Glutamatergic neuron (in vitro differentiated cells): ENCODE results near the gene MYO1H. TPM values are rescaled to one million over a fixed set of nuclear protein-coding genes. Genes with fewer than 3 reads are reported as not detected.
"Not testable (repeated sequence)": the region's sequence is repeated elsewhere in the genome, so short reads cannot be mapped to it uniquely, and the experiment has no call there.

Experiments used
- DNase-seq: peaks from one replicate; pipeline ENCODE4 v3.0.0; 2022
- H3K27ac Mint-ChIP-seq: one replicate; pipeline ENCODE4 v1.8.0; 2020; ENCODE audit warnings: mild to moderate bottlenecking, mixed read lengths, inconsistent platforms; ENCODE audit not compliant: unreplicated experiment
- H3K27me3 Mint-ChIP-seq: one replicate; pipeline ENCODE4 v1.8.0; 2020; ENCODE audit warnings: mild to moderate bottlenecking, moderate library complexity, mixed read lengths, inconsistent platforms; ENCODE audit not compliant: unreplicated experiment
- H3K36me3 Mint-ChIP-seq: one replicate; pipeline ENCODE4 v1.8.0; 2020; ENCODE audit warnings: mild to moderate bottlenecking, mixed read lengths, inconsistent platforms; ENCODE audit not compliant: unreplicated experiment
- H3K4me1 Mint-ChIP-seq: one replicate; pipeline ENCODE4 v1.8.0; 2020; ENCODE audit warnings: mild to moderate bottlenecking, low read depth, mixed read lengths, inconsistent platforms; ENCODE audit not compliant: unreplicated experiment
- H3K4me3 Mint-ChIP-seq: one replicate; pipeline ENCODE4 v1.8.0; 2020; ENCODE audit warnings: mild to moderate bottlenecking, mixed read lengths, inconsistent platforms; ENCODE audit not compliant: unreplicated experiment
- H3K9me3 Mint-ChIP-seq: one replicate; pipeline ENCODE4 v1.8.0; 2020; ENCODE audit warnings: mild to moderate bottlenecking, moderate library complexity, mixed read lengths, inconsistent platforms; ENCODE audit not compliant: unreplicated experiment
- total RNA-seq: library from RNA; stranded (reverse); fragmentation: NEBNext Ultra II Directional; extraction: Animal tissue kit (Norgen Biotek cat#: 25700); gene quantifications from one replicate; pipeline ENCODE4 v1.2.1, GENCODE V29; 2021; ENCODE audit not compliant: unreplicated experiment
- TF ChIP-seq, protein P1 (sequence below): fragments of 200-600 bp; sonication (generic); IDR thresholded peaks from one replicate; pipeline ENCODE4 v1.5.0; 2021; ENCODE audit not compliant: partially characterized antibody, unreplicated experiment

MYO1H gene
- total RNA-seq, 1 donor from 2014 or later: 0.27 TPM

DNA sequence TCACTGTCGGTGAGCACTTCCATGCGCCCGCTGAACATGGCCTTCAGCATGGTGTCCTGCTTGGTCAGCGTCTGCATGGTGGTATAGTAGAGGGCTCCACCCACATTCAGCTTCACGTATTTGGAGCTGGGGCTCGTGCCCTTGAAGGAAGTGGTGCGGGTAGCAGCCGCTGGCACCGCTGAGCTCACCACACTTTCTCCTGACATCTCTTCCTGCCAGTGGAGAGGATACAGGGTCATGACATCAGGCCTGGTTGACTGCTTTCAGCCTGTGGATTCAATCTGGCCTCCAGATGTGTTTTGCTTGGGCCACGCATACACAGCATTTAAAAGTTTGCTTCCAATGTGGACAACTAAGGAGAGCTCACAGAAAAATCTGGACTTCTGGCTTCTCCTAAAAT, 121.8 kb downstream of the MYO1H start:
- TF ChIP-seq, protein P1, sequence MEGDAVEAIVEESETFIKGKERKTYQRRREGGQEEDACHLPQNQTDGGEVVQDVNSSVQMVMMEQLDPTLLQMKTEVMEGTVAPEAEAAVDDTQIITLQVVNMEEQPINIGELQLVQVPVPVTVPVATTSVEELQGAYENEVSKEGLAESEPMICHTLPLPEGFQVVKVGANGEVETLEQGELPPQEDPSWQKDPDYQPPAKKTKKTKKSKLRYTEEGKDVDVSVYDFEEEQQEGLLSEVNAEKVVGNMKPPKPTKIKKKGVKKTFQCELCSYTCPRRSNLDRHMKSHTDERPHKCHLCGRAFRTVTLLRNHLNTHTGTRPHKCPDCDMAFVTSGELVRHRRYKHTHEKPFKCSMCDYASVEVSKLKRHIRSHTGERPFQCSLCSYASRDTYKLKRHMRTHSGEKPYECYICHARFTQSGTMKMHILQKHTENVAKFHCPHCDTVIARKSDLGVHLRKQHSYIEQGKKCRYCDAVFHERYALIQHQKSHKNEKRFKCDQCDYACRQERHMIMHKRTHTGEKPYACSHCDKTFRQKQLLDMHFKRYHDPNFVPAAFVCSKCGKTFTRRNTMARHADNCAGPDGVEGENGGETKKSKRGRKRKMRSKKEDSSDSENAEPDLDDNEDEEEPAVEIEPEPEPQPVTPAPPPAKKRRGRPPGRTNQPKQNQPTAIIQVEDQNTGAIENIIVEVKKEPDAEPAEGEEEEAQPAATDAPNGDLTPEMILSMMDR: no peak
- H3K4me1 Mint-ChIP-seq: peaks cover 14% of the 10 kb centered on the region
- H3K27me3 Mint-ChIP-seq: peaks cover 2% of the 10 kb centered on the region

DNA sequence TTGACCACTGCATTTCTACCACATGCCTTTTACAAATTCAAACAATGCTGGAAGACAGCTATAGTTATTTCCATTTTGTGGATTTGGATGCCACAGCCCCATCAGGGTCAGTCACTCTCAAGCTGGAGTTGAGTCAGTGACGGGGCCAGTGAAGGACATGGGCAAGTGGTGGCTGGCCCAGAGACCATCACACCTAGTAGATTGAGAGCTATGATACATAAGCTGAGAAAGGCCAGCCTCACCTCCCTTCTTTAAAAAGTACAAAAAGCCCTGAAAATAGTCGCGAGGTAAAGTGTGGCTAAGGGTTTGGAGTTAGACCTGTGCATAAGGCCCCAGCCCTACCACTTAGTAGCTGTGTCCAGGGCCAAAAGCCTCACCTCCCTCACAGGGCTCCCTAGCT, 125.3 kb downstream of the MYO1H start:
- Mint-ChIP-seq H3K36me3 (no peaks in the 10 kb centered on the region), H3K27ac (no peak overlapping the region), H3K4me3 (no peak overlapping the region), H3K4me1 (peaks cover 6% of the 10 kb centered on the region), H3K9me3 (no peaks in the 10 kb centered on the region), H3K27me3 (no peaks in the 10 kb centered on the region)
- DNase-seq: no peak
- TF ChIP-seq, protein P1: no peak

More for the DNA sequence above, 121.8 kb downstream of the MYO1H start:
- DNase-seq: no peak
- H3K9me3 Mint-ChIP-seq: peaks cover 2% of the 10 kb centered on the region
- no peak overlapping the region for H3K27ac Mint-ChIP-seq
- no peak overlapping the region for H3K4me3 Mint-ChIP-seq
- no peaks in the 10 kb centered on the region for H3K36me3 Mint-ChIP-seq

GRCh38 chr12:109473526-109474270, 126.0 kb downstream of the MYO1H start:
- H3K27ac Mint-ChIP-seq, H3K9me3 Mint-ChIP-seq, H3K36me3 Mint-ChIP-seq, H3K4me1 Mint-ChIP-seq, H3K27me3 Mint-ChIP-seq, DNase-seq, H3K4me3 Mint-ChIP-seq: not testable (repeated sequence)

DNA sequence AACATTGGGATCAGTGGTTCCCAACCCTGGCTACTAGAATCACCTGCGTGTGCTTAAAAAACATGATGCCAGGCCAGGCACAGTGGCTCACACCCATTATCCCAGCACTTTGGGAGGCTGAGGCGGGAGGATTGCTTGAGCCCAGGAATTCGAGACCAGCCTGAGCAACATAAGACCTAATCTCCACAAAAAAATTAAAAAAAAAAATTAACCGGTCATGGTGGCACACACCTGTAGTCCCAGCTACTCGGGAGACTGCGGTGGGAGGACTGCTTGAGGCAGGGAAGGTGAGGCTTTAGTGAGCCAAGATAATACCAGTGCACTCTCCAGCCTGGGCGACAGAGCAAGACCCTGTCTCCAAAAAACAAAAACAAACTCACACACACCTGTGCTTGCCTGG, 127.4 kb downstream of the MYO1H start:
- no peaks in the 10 kb centered on the region for H3K27me3 Mint-ChIP-seq
- H3K4me1 Mint-ChIP-seq: peaks cover 6% of the 10 kb centered on the region
- no peaks in the 10 kb centered on the region for H3K9me3 Mint-ChIP-seq
- H3K27ac Mint-ChIP-seq: no peak overlapping the region
- H3K4me3 Mint-ChIP-seq: peak overlapping the region; percentile 38
- H3K36me3 Mint-ChIP-seq: no peaks in the 10 kb centered on the region
- no peak for DNase-seq
- TF ChIP-seq, protein P1: no peak

DNA sequence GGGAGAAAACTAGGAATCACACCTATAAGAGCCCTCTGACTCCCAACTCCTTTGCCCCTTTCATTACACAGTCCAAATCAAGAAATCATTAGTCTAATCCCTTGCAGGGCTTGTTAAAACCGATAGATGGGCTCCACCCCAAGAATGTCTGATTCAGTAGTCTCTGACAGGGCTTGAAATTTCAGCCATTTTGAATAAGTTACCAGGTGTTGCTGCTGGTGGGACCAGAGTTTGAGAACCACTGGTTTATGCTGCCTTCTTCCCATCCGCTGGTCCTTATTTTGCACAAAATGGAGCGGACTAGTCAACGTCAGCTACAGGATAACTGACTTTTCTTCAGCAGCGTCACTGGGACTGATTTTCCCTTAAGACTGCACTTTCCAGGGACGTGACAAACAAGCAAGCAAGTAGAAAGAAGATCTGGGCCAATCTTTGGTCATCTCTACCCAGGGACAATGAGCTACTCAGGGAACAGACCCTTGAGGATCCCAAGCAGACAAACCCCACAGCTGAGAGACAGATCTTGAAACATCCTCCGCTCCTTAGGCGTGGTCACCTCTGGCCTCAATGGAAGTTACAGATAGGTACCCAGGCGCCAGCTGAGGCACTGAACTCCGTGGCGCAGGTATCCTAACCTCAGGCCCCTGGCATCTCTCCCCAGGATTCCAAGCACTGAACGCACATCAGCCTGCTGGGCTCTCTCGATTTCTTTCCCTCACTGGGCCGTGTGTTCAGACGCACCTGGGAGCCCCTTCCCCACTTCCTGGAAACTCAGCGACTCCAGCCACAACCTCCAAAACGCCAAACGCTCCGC, 128.5 kb downstream of the MYO1H start:
- no peaks in the 10 kb centered on the region for H3K9me3 Mint-ChIP-seq
- no peaks in the 10 kb centered on the region for H3K36me3 Mint-ChIP-seq

More for the DNA sequence above, 128.5 kb downstream of the MYO1H start:
- TF ChIP-seq, protein P1: no peak
- peak overlapping the region; percentile 100 for H3K4me3 Mint-ChIP-seq
- no peaks in the 10 kb centered on the region for H3K27me3 Mint-ChIP-seq
- H3K27ac Mint-ChIP-seq: peak overlapping the region; percentile 100
- H3K4me1 Mint-ChIP-seq: peaks cover 6% of the 10 kb centered on the region
- DNase-seq: no peak
